HG02763 (cell line): Measurements from ENCODE around the gene COL6A6.
"Not testable (repeated sequence)": the region's sequence is repeated elsewhere in the genome, so short reads cannot be mapped to it uniquely, and the experiment has no call there.

Experiments used
- ATAC-seq: cut with Tn5 transposase; IDR thresholded peaks from one replicate; pipeline ENCODE4 v1.9.1; 2021; ENCODE audit warnings: mild to moderate bottlenecking, moderate library complexity; ENCODE audit not compliant: unreplicated experiment

COL6A6 gene

DNA sequence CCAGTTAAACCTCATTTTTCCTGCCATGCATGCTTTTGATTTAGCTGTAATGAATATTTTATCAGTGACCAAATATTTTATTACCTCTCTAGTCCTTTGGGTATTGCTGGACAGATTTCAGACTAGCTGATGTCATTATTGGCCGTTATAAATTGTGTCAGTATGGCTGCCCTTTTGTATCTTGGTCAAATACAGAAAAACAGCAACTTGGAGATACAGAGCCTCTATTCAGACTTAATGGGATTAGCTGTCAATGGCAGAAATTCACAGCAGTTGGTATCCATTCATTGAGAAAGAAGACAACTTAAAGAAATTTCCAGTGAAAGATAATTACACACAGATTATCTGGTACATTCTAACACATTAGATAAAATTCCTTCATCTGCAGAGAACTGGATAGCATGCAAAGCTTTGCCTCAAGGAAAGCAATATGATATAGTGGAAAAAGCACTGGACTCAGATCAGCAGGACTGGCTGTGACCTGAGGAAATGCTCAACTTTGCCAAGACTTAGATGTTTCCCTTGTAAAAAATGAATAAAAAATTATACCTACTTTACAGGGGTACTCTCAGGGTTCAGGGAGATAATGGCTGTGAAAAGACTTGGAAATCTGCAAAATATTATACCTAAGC, 20.8 kb downstream of the COL6A6 start:
- no peak for ATAC-seq

DNA sequence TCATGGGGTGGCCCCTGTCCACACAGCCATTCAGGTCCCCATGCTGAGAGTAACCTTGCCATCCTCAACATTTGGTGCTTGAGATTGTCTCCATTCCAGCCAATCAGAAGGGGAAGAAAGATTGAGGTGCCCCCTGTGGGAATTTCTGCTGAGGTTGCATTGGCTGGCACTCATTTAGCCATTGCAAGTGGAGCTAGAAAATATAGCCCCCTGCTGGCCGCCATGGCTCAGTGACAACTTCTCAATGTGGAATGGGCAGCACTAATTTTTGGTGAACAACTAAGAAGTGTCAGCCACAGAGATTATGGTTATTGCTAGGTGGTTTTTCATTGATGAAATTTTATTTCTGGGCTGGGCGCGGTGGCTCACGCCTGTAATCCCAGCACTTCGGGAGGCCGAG, 22.0 kb downstream of the COL6A6 start:
- no peak for ATAC-seq

- ATAC-seq: no peak
Observed at GRCh38 chr3:130543322-130543721, 26.3 kb downstream of the COL6A6 start.

- ATAC-seq: no peak
Observed at GRCh38 chr3:130546920-130547679, 30.1 kb downstream of the COL6A6 start.

GRCh38 chr3:130547680-130548065, 30.7 kb downstream of the COL6A6 start:
- not testable (repeated sequence) for ATAC-seq

DNA sequence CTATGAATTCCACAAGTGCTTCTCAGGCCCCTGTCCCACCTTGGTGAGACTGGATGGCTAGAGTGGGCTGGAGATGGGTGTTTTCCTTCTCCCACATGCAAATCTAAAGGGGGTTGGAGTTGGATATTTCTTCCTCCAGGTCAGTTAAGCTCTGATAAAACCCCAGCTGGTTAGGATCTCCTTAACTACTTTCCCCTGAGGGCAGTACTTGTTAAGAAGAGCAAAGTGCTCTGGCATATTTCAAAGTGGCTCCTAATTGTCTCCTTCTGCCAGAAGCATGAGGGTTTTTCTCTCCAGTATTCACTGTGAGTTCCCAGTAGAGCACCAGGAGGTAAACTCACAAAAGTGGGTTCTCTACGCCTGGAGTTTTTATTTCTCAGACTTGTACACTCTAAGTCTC, 31.4 kb downstream of the COL6A6 start:
- ATAC-seq: no peak

GRCh38 chr3:130557336-130558035, 40.5 kb downstream of the COL6A6 start:
- no peak for ATAC-seq

- no peak for ATAC-seq
Observed at GRCh38 chr3:130558366-130558765, 41.4 kb downstream of the COL6A6 start.

DNA sequence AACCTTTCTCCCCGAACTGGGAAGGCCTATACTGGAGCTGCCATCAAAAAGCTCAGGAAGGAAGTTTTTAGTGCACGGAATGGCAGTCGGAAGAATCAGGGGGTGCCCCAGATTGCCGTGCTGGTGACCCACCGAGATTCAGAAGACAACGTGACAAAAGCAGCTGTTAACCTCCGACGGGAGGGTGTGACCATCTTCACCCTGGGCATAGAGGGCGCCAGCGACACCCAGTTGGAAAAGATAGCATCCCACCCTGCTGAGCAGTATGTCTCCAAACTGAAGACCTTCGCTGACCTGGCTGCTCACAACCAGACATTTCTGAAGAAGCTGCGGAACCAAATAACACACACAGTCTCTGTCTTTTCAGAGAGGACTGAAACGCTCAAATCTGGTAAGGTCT, 48.2 kb downstream of the COL6A6 start:
- ATAC-seq: no peak
